BJ (cell line): ENCODE measurements around the gene ZNF473. TPM values are rescaled to one million over a fixed set of nuclear protein-coding genes. Genes with fewer than 3 reads are reported as not detected.
"Not testable (repeated sequence)": the region's sequence is repeated elsewhere in the genome, so short reads cannot be mapped to it uniquely, and the experiment has no call there.

Source experiments
- CTCF ChIA-PET: fragments of 350-600 bp; formaldehyde crosslinking; extraction: SDS; loops from one replicate; lab custom pipeline; 2021; ENCODE audit warnings: antibody characterized with exemption, inconsistent platforms; lab: Yijun Ruan, JAX
- POLR2A ChIA-PET: fragments of 300-600 bp; sonication (Branson Sonifier 250); formaldehyde crosslinking; extraction: SDS; loops from one replicate; lab custom pipeline; 2021; ENCODE audit warnings: antibody characterized with exemption; lab: Charles Lee
- DNase-seq: peaks from one replicate; pipeline ENCODE4 v3.0.0-alpha.2; 2011; ENCODE audit warnings: low read depth
- H3K27me3 ChIP-seq: 2 replicates; pipeline ENCODE4 v1.6.0; 2011; ENCODE audit warnings: low read length; ENCODE audit not compliant: control insufficient read depth, insufficient read depth
- H3K36me3 ChIP-seq: 2 replicates; pipeline ENCODE4 v1.5.1; 2011; ENCODE audit warnings: low read length; ENCODE audit not compliant: control insufficient read depth, insufficient read depth
- H3K4me3 ChIP-seq: 2 replicates; pipeline ENCODE4 v1.5.1; 2011; ENCODE audit warnings: low read depth, mild to moderate bottlenecking, control low read depth, low read length
- polyA plus RNA-seq: library from polyadenylated mRNA; depleted of rRNA; stranded (reverse); fragments of >200 nt; gene quantifications from 2 replicates; pipeline ENCODE4 v1.2.3, GENCODE V29; 2011
- TF ChIP-seq, protein P1 (sequence below): IDR thresholded peaks from 2 replicates; pipeline ENCODE4 v1.5.1; 2011; ENCODE audit warnings: low read depth, mild to moderate bottlenecking, control low read depth, inconsistent platforms, low read length, moderate library complexity; ENCODE audit not compliant: insufficient read depth

Gene ZNF473
- polyA plus RNA-seq, 1 experiment, result 7.5 TPM

DNA sequence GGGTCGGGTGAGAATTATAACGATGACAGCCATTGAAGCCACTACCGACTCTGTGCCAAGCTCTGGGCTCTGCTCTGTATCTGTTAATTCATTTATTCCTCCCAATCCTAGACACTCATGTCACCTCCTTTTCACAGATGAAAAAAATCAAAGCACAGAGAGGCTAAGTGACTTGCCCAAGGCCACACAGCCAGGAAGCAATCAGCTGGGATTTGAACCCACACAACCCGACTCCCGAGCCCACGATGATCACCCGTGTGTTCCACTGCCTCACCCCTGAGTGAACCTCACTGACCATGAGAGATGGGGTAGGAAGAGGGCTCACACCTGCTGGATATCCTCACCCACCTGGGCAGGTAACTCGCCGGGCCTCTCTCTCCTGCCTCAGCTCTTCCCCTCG lies 40.1 kb downstream of the ZNF473 start:
- no peaks in the 10 kb centered on the region for H3K36me3 ChIP-seq
- DNase-seq, result no peak
- H3K4me3 ChIP-seq, result no peak overlapping the region
- ChIA-PET POLR2A (no interaction called here), CTCF (no interaction called here)
- TF ChIP-seq, protein P1, sequence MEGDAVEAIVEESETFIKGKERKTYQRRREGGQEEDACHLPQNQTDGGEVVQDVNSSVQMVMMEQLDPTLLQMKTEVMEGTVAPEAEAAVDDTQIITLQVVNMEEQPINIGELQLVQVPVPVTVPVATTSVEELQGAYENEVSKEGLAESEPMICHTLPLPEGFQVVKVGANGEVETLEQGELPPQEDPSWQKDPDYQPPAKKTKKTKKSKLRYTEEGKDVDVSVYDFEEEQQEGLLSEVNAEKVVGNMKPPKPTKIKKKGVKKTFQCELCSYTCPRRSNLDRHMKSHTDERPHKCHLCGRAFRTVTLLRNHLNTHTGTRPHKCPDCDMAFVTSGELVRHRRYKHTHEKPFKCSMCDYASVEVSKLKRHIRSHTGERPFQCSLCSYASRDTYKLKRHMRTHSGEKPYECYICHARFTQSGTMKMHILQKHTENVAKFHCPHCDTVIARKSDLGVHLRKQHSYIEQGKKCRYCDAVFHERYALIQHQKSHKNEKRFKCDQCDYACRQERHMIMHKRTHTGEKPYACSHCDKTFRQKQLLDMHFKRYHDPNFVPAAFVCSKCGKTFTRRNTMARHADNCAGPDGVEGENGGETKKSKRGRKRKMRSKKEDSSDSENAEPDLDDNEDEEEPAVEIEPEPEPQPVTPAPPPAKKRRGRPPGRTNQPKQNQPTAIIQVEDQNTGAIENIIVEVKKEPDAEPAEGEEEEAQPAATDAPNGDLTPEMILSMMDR, result no peak
- no peaks in the 10 kb centered on the region for H3K27me3 ChIP-seq

GRCh38 chr19:50067575-50067974 lies 41.8 kb downstream of the ZNF473 start:
- Histone ChIP-seq H3K4me3 (no peak overlapping the region), H3K36me3 (no peaks in the 10 kb centered on the region), H3K27me3 (no peaks in the 10 kb centered on the region)
- TF ChIP-seq, protein P1, result no peak
- CTCF ChIA-PET, result interaction anchor here (1.4 kb wide), 1 partner anchor 21 kb away, joined by 4 read pairs; no protein-coding TSS in a partner anchor
- POLR2A ChIA-PET, result no interaction called here
- no peak for DNase-seq

DNA sequence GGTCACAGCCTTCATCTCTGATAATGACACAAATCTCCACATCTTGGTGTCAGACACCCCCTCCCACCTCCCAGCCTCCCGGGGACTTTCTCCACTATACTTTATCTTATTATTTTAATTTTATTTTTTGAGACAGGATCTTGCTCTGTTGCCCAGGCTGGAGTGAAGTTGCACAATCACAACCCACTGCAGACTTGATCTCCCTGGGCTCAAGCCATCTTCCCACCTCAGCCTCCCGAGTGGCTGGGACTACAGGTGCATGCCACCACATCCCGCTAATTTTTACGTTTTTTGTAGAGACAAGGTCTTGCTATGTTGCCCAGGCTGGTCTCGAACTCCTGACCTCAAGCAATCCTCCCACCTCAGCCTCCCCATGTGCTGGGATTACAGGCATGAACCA lies 42.6 kb downstream of the ZNF473 start:
- CTCF ChIA-PET, DNase-seq, H3K36me3 ChIP-seq, H3K4me3 ChIP-seq, POLR2A ChIA-PET, H3K27me3 ChIP-seq: not testable (repeated sequence)

- H3K27me3 ChIP-seq, POLR2A ChIA-PET, H3K36me3 ChIP-seq, H3K4me3 ChIP-seq, DNase-seq, CTCF ChIA-PET: not testable (repeated sequence)
Measured at GRCh38 chr19:50075076-50075475, 49.3 kb downstream of the ZNF473 start.

GRCh38 chr19:50075644-50076372 lies 50.0 kb downstream of the ZNF473 start:
- CTCF ChIA-PET, POLR2A ChIA-PET, DNase-seq, H3K36me3 ChIP-seq, H3K27me3 ChIP-seq, H3K4me3 ChIP-seq: not testable (repeated sequence)

- H3K4me3 ChIP-seq, CTCF ChIA-PET, DNase-seq, H3K27me3 ChIP-seq, H3K36me3 ChIP-seq, POLR2A ChIA-PET: not testable (repeated sequence)
Measured at GRCh38 chr19:50076581-50077355, 51.0 kb downstream of the ZNF473 start.

GRCh38 chr19:50079014-50079413 lies 53.2 kb downstream of the ZNF473 start:
- H3K27me3 ChIP-seq, CTCF ChIA-PET, POLR2A ChIA-PET, H3K36me3 ChIP-seq, H3K4me3 ChIP-seq, DNase-seq: not testable (repeated sequence)

DNA sequence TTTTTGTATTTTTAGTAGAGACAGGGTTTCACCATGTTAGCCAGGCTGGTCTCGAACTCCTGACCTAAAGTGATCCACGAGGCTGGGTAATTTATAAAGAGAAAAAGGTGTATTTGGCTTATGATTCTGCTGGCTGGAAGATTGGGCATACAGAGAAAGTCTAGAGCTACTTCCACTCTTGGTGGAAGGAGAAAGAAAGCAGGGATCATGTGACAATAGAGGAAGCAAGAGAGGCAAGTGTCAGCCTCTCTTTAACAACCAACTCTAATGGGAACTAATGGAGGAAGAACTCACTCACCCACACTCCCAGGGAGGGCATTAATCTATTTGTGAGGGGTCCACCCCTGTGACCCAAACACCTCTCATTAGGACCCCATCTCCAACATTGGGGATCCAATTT lies 58.6 kb downstream of the ZNF473 start:
- DNase-seq, H3K36me3 ChIP-seq, H3K4me3 ChIP-seq, H3K27me3 ChIP-seq, POLR2A ChIA-PET, CTCF ChIA-PET: not testable (repeated sequence)

GRCh38 chr19:50087153-50087552 lies 61.3 kb downstream of the ZNF473 start:
- DNase-seq, H3K27me3 ChIP-seq, CTCF ChIA-PET, H3K4me3 ChIP-seq, POLR2A ChIA-PET, H3K36me3 ChIP-seq: not testable (repeated sequence)
